ENCODE results near the gene AUTS2.

The AUTS2 gene

GRCh38 chr7:70752794-70753241 is 1154.5 kb downstream of the AUTS2 start:
- DNase-seq (ENCODE audit: low spot score), result no peak

DNA sequence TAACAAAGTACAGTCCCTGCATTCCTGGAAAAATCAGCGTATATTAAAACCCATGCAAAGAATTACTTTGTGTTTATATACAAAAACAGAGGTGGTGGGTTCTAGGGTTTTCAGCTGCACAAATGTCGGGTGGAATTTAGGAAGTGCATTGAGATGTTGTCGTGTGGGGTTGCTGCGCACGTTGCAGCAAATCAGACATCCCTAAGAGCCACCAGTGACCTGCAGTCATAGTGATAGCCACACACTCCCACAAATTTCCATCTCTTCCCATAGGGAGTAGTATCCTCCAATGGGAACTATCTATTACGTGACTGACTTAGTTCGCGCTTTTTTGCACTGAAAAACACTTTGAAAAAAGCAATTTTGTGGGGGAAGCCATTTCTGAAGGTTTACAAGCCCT is 1158.5 kb downstream of the AUTS2 start:
- DNase-seq (ENCODE audit: low spot score), result no peak

- DNase-seq (ENCODE audit: low spot score), result no peak
Measured at GRCh38 chr7:70758646-70759045, 1160.4 kb downstream of the AUTS2 start.

GRCh38 chr7:70759674-70760073 is 1161.4 kb downstream of the AUTS2 start:
- DNase-seq (ENCODE audit: low spot score), result no peak

- no peak for DNase-seq (ENCODE audit: low spot score)
Measured at GRCh38 chr7:70761711-70762328, 1163.5 kb downstream of the AUTS2 start.

- no peak for DNase-seq (ENCODE audit: low spot score)
Measured at GRCh38 chr7:70762696-70763095, 1164.4 kb downstream of the AUTS2 start.

GRCh38 chr7:70763961-70764691 is 1165.9 kb downstream of the AUTS2 start:
- peak; percentile 28 for DNase-seq (ENCODE audit: low spot score)

DNA sequence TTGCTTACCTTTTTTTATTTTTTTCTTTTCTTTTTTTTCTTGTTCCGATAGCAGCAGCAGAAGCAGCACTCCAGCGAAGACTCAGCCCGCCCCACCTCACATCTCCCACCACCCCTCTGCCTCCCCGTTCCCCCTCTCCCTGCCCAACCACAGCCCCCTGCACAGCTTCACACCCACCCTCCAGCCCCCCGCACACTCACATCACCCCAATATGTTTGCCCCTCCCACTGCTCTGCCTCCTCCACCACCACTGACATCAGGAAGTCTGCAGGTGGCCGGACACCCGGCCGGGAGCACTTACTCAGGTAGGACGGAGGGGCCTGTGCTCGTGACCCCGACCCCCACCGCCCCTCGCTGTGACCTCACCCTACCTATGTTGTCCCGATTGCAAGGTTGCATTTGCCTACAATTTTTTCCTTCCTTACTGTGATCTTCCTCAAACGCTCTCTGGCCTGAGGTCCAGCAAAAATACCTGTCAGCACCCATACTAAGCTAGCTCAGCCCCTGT is 1166.5 kb downstream of the AUTS2 start:
- DNase-seq (ENCODE audit: low spot score), result no peak

DNA sequence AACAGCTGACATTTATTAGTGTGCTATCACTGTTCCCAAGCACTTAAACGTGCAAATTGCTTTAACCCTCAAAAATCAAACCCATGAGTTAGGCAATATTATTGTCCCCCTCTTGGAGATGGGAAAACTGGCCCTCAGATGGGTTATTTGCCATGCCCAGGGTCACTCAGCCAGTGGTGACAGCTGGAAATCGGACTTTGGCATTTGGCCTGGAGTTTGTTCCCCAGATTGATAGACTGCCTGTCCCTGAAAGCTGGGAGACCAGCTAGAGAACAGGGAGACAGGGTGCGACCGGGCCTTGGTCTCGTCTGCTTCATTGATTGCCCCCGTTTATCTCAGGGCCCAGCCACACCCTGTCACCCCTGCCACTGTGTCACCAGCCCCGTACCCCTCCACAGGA is 1167.4 kb downstream of the AUTS2 start:
- DNase-seq (ENCODE audit: low spot score), result no peak

GRCh38 chr7:70766109-70766508 is 1167.8 kb downstream of the AUTS2 start:
- DNase-seq (ENCODE audit: low spot score), result no peak

DNA sequence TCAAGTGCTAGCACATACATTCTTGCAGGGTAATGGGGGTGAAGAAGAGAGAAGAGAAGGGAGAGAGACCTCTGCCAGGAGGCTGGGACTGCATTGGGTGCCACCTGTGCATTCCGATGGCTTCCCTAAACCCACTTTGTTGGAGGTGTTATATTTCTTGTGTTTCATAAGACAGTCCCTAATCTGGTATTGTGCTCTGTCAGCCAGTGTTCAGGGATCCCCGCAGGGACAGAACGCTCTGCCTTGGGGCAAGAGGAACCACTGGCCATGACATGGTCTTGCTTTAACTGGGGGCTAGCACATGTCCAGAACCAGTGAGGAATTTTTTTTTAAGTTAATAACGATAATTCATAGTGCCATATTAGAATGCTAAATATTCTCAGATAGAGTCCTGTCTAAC is 1168.4 kb downstream of the AUTS2 start:
- no peak for DNase-seq (ENCODE audit: low spot score)

DNA sequence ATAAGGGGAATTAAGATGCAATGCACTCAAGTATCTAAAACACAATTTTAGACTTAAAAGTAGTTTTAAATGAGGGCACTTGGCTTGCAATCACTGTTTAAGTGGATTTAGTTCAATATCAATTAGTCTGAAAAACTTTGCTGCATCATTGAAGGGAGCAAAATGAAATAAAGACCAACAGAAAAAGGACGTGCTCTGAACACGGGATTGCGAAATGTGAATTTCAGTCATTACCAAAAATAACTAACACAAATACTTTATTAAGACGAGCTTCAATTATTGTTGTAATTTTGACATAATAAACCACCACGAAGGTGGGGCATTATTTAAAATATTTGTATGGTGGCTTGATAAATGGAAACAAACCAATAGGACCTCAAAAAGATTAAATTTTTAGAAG is 1171.9 kb downstream of the AUTS2 start:
- no peak for DNase-seq (ENCODE audit: low spot score)

GRCh38 chr7:70771451-70771850 is 1173.2 kb downstream of the AUTS2 start:
- no peak for DNase-seq (ENCODE audit: low spot score)

- DNase-seq (ENCODE audit: low spot score), result no peak
Measured at GRCh38 chr7:70772891-70773290, 1174.6 kb downstream of the AUTS2 start.

- no peak for DNase-seq (ENCODE audit: low spot score)
Measured at GRCh38 chr7:70773406-70773805, 1175.1 kb downstream of the AUTS2 start.

GRCh38 chr7:70774950-70775527 is 1176.8 kb downstream of the AUTS2 start:
- DNase-seq (ENCODE audit: low spot score), result no peak

DNA sequence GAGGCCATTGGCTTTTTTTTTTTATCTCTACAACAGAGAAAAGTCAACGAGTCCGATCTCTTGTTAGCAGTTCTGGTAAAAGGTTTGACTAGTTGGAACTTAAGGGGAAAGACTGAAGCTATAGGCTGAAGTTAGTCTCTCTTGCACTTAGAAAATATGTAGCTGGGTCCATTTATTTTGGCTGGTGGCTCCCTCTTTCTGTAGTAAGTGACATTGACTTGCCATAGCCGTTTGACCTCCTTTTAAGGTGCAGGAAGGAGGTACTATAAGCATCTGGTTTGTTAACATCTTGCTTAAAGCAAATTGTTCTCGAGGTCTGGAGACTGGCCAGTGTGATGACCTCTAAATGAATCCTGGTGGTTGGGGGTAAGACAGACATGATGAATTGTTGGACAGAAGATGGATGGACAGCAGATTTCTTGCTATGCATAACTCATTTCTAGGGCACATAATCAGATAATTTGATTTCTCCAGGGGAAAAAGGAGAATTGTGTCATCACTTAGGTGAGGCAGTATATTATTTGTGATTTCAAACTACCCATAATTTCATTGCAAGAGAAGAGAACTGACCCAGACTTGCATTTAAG is 1177.4 kb downstream of the AUTS2 start:
- peak; percentile 14 for DNase-seq (ENCODE audit: low spot score)

GRCh38 chr7:70776627-70777101 is 1178.4 kb downstream of the AUTS2 start:
- DNase-seq (ENCODE audit: low spot score), result peak; percentile 48

DNA sequence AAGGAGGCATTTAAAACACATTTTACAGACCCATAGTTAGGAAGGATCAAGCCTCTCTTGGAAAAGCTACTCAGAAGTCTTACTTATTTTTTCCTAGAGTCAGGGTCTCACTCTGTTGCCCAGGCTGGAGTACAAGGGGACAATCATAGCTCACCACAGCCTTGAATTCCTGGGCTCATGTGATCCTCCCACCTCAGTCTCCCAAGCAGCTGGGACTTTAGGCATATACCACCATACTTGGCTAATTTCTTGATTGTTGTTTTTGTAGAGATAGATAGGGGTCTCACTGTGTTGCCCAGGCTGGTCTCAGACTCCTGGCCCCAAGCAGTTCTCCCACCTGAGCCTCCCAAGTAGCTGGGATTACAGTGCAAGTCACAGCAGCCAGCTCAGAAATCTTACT is 1179.0 kb downstream of the AUTS2 start:
- no peak for DNase-seq (ENCODE audit: low spot score)

GRCh38 chr7:70778585-70778984 is 1180.3 kb downstream of the AUTS2 start:
- DNase-seq (ENCODE audit: low spot score), result peak; percentile 41

DNA sequence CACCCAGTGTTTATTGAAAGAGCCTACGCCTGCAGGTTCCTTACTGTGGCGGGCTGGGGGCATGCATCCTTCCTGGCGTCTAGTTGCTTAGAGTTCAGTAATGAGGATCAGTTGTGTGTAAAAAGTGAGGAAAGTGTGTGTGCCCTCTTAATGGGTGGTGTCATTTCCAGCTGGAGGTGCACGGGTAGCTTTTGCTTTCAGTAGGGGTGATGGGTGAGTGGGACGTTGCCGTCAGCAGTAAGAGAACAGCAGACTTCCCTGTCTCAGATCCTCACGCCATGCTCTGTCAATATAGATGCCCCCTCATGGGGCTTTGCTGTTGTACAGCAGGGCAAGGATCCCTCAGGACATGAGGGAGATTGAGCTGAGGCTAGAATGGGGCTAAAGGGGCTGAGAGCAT is 1181.0 kb downstream of the AUTS2 start:
- DNase-seq (ENCODE audit: low spot score), result peak; percentile 13

- DNase-seq (ENCODE audit: low spot score), result no peak
Measured at GRCh38 chr7:70781922-70782311, 1183.6 kb downstream of the AUTS2 start.

DNA sequence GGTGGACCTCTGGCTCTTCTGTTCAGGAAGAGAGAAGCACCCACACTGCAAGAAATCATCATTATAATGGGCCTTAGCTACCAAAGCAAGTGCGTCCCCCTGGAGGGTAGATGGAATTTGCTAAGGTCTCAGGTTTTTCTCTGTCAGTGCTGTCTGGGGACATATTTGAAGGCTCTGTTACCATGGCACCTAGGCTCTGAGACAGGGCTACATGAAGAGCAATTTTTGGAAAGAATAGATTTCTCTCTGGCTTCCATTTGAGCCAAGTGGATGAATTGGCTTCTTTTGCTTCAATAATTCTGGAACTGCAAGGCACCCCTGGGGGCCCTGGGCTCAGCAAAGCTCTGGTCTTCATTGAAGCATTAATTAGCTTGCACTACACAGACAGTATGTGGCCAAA is 1184.5 kb downstream of the AUTS2 start:
- DNase-seq (ENCODE audit: low spot score), result no peak
